22Rv1 (cell line): ENCODE measurements around the gene TNFRSF19.

Source experiments
- CTCF ChIP-seq: fragments of 450-650 bp; IDR thresholded peaks from 2 replicates; pipeline ENCODE4 v1.5.1; 2017; ENCODE audit warnings: mild to moderate bottlenecking
- ZFX ChIP-seq: fragments of 450-650 bp; IDR thresholded peaks from 2 replicates; pipeline ENCODE4 v1.6.1; 2017; ENCODE audit warnings: antibody characterized with exemption, borderline replicate concordance

GRCh38 chr13:23671897-23672296, 101.7 kb downstream of the TNFRSF19 start:
- TF ChIP-seq CTCF (no peak), ZFX (no peak)
